Esophagus squamous epithelium (tissue), 5 donors: ENCODE results near the gene MCOLN3. TPM values are rescaled to one million over a fixed set of nuclear protein-coding genes. Genes with fewer than 3 reads are reported as not detected.
A peak's percentile ranks its signal among the peaks of the same experiment; 100 is the strongest.

Experiments
- DNase-seq: peaks from one replicate; lab custom pipeline; 2025; lab: John Stamatoyannopoulos, UW
- H3K27ac ChIP-seq, 4 donors: fragments of 200-600 bp; sonication (generic); one replicate each; pipeline ENCODE4 v1.5.1; 2016 to 2019; ENCODE audit warnings: mild to moderate bottlenecking in 1 of 4
- H3K27me3 ChIP-seq, 4 donors: fragments of 200-600 bp; sonication (generic); 1 replicate in 3 of 4; 2 replicates in 1 of 4; pipeline versions ENCODE4 v1.5.1 to v1.6.0; 2017 to 2021; ENCODE audit warnings: antibody characterized with exemption in 1 of 4
- H3K36me3 ChIP-seq, 3 donors: fragments of 200-600 bp; sonication (generic); one replicate each; pipeline ENCODE4 v1.5.1; 2016 to 2019
- H3K4me1 ChIP-seq, 3 donors: fragments of 200-600 bp; sonication (generic); one replicate each; pipeline ENCODE4 v1.5.1; 2017 to 2019
- H3K4me3 ChIP-seq, 4 donors: fragments of 200-600 bp; sonication (generic); 1 replicate in 3 of 4; 2 replicates in 1 of 4; pipeline ENCODE4 v1.5.1; 2016 to 2019; ENCODE audit warnings: mild to moderate bottlenecking in 2 of 4, moderate library complexity in 1 of 4
- H3K9me3 ChIP-seq, 3 donors: fragments of 200-600 bp; sonication (generic); one replicate each; pipeline ENCODE4 v1.5.1; 2016 to 2019
- POLR2A ChIP-seq, 4 donors: fragments of 450-650 bp; IDR thresholded peaks; one replicate each; pipeline ENCODE4 v1.6.1; 2017; ENCODE audit warnings: antibody characterized with exemption in 4 of 4, mild to moderate bottlenecking in 4 of 4, moderate library complexity in 3 of 4
- WGBS, 2 donors: methylation state at CpG; one replicate each; pipeline ENCODE4 v1.1.5; 2018; 5-methylcytosine and 5-hydroxymethylcytosine counted together
- intact Hi-C: fragments of 100-400 bp; cut with DNase I; formaldehyde crosslinking; loops from one replicate; pipeline ENCODE4 v1.15.0; 2022
- total RNA-seq, 4 donors: library from RNA; depleted of rRNA; stranded (reverse); fragments of >200 nt; gene quantifications; one replicate each; pipeline ENCODE4 v1.1.0, GENCODE V29; 2016
- TF ChIP-seq, protein P1 (sequence below), 6 experiments: fragments of 450-650 bp in 4 of 6; fragments of 200-600 bp in 2 of 6; sonication (generic) in 2 of 6; IDR thresholded peaks; one replicate each; pipeline ENCODE4 v1.5.1; 2016 to 2019; ENCODE audit warnings: antibody characterized with exemption in 6 of 6, mild to moderate bottlenecking in 4 of 6, moderate library complexity in 4 of 6
- donor health status: DM: yes; HTN: yes; CAD: no.

MCOLN3 gene, protein sequence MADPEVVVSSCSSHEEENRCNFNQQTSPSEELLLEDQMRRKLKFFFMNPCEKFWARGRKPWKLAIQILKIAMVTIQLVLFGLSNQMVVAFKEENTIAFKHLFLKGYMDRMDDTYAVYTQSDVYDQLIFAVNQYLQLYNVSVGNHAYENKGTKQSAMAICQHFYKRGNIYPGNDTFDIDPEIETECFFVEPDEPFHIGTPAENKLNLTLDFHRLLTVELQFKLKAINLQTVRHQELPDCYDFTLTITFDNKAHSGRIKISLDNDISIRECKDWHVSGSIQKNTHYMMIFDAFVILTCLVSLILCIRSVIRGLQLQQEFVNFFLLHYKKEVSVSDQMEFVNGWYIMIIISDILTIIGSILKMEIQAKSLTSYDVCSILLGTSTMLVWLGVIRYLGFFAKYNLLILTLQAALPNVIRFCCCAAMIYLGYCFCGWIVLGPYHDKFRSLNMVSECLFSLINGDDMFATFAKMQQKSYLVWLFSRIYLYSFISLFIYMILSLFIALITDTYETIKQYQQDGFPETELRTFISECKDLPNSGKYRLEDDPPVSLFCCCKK
- total RNA-seq: 1 to 10 TPM in 1 of 4 donors, under 1 TPM in 2, not detected in 1; 0.32 to 2.3 (median 0.61) TPM

DNA sequence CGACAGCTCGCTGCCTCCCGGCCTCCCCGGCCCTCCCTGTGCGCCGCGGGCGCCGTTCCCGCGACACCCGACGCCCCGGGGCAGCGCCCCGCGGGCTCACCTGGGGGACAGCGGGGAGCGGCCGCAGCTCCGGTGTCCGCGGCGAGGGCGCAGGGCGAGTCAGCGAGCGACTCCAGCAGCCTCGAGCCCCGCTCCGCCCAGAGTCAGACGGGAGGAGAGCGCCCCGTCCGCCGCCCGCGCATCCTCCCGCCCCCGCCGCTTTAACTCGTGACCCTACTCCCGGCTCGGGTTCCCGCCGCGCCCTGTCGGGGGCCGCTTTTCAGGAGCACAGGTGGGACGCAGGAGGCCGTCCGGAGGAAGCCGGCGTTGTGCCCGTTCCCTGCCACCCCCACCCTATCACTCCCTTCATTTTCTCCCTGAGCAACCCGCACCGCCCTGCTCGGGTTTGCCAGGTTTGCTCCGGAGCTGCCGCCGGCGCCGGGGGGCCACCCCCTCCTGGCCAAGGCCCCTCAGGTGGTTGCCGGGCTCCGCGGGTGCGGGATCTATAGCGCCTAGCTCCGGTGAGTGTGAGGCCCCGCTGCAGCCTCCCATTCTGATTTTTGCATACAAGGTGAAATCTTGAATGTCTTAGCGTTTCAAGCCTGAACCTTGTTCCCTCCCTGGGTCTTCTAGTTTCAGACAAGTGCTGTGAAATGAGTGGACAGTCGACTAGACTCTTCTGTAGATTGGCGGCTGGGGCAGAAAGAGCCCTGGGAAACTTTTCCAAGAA is at the start of gene MCOLN3:
Gene MCOLN3, minus strand, starts transcription at position 205 of the 769 bp plus-strand sequence. CDS start 3,140 bp downstream, outside the sequence.
- Histone ChIP-seq H3K27ac (no peak within 1 kb of the TSS), H3K9me3 (no peaks in the 10 kb centered on the region), H3K4me1 (peaks cover 10 to 20% (median 12%) of the 10 kb centered on the region in 3 donors), H3K27me3 (peaks cover 0 to 68% (median 5%) of the 10 kb centered on the region in 4 donors), H3K4me3 (peak within 1 kb of the TSS; percentile 39 to 73 (median 50)), H3K36me3 (no peaks in the 10 kb centered on the region)
- TF ChIP-seq POLR2A (IDR thresholded peaks at IDR 0.05): no peak
- TF ChIP-seq, protein P1, sequence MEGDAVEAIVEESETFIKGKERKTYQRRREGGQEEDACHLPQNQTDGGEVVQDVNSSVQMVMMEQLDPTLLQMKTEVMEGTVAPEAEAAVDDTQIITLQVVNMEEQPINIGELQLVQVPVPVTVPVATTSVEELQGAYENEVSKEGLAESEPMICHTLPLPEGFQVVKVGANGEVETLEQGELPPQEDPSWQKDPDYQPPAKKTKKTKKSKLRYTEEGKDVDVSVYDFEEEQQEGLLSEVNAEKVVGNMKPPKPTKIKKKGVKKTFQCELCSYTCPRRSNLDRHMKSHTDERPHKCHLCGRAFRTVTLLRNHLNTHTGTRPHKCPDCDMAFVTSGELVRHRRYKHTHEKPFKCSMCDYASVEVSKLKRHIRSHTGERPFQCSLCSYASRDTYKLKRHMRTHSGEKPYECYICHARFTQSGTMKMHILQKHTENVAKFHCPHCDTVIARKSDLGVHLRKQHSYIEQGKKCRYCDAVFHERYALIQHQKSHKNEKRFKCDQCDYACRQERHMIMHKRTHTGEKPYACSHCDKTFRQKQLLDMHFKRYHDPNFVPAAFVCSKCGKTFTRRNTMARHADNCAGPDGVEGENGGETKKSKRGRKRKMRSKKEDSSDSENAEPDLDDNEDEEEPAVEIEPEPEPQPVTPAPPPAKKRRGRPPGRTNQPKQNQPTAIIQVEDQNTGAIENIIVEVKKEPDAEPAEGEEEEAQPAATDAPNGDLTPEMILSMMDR (IDR thresholded peaks at IDR 0.05): no peak
- no peak for DNase-seq
- WGBS, 2 donors: 2 to 8% methylated on average over 15 to 23 of the region's 73 CpGs
- intact Hi-C loops: no loop called here

DNA sequence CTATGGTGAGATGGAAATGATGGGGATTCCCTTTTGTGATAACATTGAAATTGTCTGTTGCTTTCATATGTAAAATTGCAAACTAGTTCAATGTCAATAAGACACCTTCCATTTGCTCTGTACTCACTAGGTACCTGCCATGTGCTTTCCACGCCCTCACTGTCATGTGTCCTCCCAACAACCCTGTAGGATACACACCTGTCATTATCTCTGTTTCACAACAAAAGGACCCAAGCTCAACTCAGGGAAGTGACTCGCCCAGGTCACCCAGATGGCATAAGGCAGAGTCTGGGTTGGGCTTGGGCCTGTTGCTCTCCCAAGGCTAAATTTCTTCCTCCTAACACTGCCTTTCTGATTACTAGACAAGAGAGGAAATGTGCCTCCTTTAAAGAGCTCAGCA is 45.3 kb upstream of the MCOLN3 start:
- TF ChIP-seq, protein P1 (IDR thresholded peaks at IDR 0.05): no peak
- TF ChIP-seq POLR2A (IDR thresholded peaks at IDR 0.05): no peak
- no peak overlapping the region for H3K27ac ChIP-seq
- H3K36me3 ChIP-seq: no peaks in the 10 kb centered on the region
- 78% methylated on average over 2 of the region's 2 CpGs for WGBS, 2 donors
- H3K4me3 ChIP-seq: no peak overlapping the region
- intact Hi-C loops: no loop called here
- peaks cover 0 to 6% (median 0%) of the 10 kb centered on the region in 3 donors for H3K4me1 ChIP-seq
- DNase-seq: no peak
- no peaks in the 10 kb centered on the region for H3K9me3 ChIP-seq
- H3K27me3 ChIP-seq: no peaks in the 10 kb centered on the region

DNA sequence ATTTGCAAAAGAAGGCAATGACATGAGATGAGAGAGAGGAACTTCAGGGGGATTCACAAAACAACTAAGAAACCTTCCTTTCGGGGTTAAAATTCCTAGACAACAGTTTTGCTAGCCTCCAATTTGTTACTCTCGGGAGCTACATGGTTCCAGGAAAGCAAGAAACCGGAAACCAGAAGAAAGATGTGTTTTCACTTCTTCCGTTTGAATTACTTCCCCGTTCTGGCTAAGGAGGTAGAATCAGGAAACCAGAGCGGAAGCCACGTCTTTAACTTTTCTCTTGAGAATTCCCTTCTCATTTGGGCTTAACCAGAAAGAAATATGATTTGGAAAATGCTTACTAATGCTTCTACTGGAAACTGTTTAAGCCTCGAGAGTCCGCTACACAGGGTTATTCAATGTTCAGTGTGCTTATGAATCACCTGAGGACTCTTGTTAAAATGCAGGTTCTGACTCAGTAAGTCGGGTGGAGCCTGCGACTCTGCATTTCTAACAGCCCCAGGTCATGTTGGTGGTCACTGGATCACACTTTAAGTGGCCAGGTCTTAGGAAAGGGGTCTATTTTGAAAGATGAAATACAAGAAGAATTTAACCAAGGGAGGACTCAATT is 43.5 kb upstream of the MCOLN3 start:
- Histone ChIP-seq H3K27ac (no peak overlapping the region), H3K4me3 (no peak overlapping the region), H3K27me3 (no peaks in the 10 kb centered on the region), H3K9me3 (no peaks in the 10 kb centered on the region), H3K36me3 (no peaks in the 10 kb centered on the region), H3K4me1 (peaks cover 0 to 6% (median 0%) of the 10 kb centered on the region in 3 donors)
- intact Hi-C loops: no loop called here
- no peak for DNase-seq
- TF ChIP-seq, protein P1 (IDR thresholded peaks at IDR 0.05): no peak
- TF ChIP-seq POLR2A (IDR thresholded peaks at IDR 0.05): no peak
- WGBS, 2 donors: 31 to 32% methylated on average over 11 of the region's 11 CpGs

DNA sequence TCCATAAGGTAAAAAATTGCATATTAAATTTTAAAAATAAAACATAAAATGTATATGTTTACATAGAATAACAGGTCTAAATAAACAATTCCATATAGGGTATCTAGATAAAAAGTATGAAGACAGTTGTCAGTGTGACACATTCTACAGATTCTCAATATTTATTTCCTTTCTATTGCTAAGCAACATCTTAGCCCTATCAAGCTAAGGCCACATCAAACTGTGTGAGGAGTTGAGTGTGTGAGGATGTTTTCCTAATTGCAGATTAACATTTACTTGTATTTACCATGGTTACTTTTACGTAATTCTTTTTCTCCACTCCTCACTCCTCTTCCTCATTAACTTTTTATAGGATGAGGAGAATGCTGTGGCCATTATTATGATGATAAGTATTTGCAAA is 41.9 kb upstream of the MCOLN3 start:
- Histone ChIP-seq H3K9me3 (no peaks in the 10 kb centered on the region), H3K27ac (no peak overlapping the region), H3K36me3 (no peaks in the 10 kb centered on the region), H3K4me3 (no peak overlapping the region), H3K27me3 (peaks cover 0 to under 1% (median 0%) of the 10 kb centered on the region in 4 donors), H3K4me1 (peaks cover 0 to 6% (median 0%) of the 10 kb centered on the region in 3 donors)
- intact Hi-C loops: no loop called here
- DNase-seq: no peak
- no peak for TF ChIP-seq POLR2A (IDR thresholded peaks at IDR 0.05)
- WGBS, 2 donors: 82 to 88% methylated on average over 1 of the region's 1 CpG

DNA sequence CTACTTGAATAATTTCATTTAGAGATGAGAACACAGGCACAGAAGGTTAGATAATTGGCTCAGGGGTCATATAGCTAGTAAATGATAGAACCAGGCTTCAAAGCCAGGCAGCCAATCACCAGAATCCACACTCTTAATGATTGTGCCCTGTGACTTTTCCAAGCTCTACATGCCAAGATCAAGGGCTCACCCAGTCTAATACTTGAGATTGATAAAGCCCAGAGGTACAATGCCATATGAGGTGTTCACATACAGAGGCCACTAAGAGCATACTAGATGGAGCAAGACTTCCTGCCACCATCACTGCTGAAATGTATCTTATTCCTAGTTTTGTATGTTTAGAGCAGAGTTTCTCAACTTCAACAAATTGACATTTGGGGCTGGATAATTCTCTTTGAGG is 40.9 kb upstream of the MCOLN3 start:
- Histone ChIP-seq H3K4me1 (peaks cover 0 to 6% (median 0%) of the 10 kb centered on the region in 3 donors), H3K27me3 (peaks cover 0 to 5% (median 0%) of the 10 kb centered on the region in 4 donors), H3K36me3 (no peaks in the 10 kb centered on the region), H3K27ac (no peak overlapping the region), H3K9me3 (no peaks in the 10 kb centered on the region), H3K4me3 (no peak overlapping the region)
- DNase-seq: no peak
- intact Hi-C loops: no loop called here
- no peak for TF ChIP-seq POLR2A (IDR thresholded peaks at IDR 0.05)
- TF ChIP-seq, protein P1 (IDR thresholded peaks at IDR 0.05): no peak
